ENCODE results near the gene DHX40.

- peak in 2 of 7 experiments; percentile 6 to 15 for TF ChIP-seq CTCF (IDR thresholded peaks at IDR 0.05)
- peak in 2 of 3 donors; percentile 75 to 77 for TF ChIP-seq POLR2A (IDR thresholded peaks at IDR 0.05)
Measured at GRCh38 chr17:59565171-59565958, at the start of gene DHX40.

All from body of pancreas (tissue), 4 donors.